ENCODE data around the gene ZNF829. TPM values are rescaled to one million over a fixed set of nuclear protein-coding genes. Genes with fewer than 3 reads are reported as not detected.

ZNF829 gene
- 3.7 TPM in 2 replicates for total RNA-seq

GRCh38 chr19:36915992-36916830 lies at the start of gene ZNF829, which contains the start of gene ZNF568:
ZNF829 (minus strand) TSS chr19:36916291; CDS start chr19:36915167, 1,124 bp downstream.
ZNF568 (plus strand) TSS chr19:36916332; CDS start chr19:36922771, 6,439 bp downstream.

GRCh38 chr19:36850559-36851442 lies 65.3 kb downstream of the ZNF829 start, which contains the start of gene ZNF345:
ZNF345 (plus strand) TSS chr19:36850876; CDS start chr19:36876831, 25,955 bp downstream.

Other genes with a start within 250 kb of the ZNF829 start
- 8.7 and 10.9 TPM in 2 replicates for gene ZNF461, start 249.5 kb downstream of the ZNF829 start, total RNA-seq
- 4.0 and 7.9 TPM in 2 replicates for gene ZNF567, start 228.7 kb downstream of the ZNF829 start, total RNA-seq
- 2.9 and 3.1 TPM in 2 replicates for gene ZNF850, start 143.5 kb downstream of the ZNF829 start, total RNA-seq
- gene ZNF790, start 77.9 kb downstream of the ZNF829 start, total RNA-seq: 5.0 and 7.2 TPM in 2 replicates
- gene ZNF345, start 65.4 kb downstream of the ZNF829 start, total RNA-seq: 2.3 and 2.4 TPM in 2 replicates
- 11.4 and 13.5 TPM in 2 replicates for gene ZNF568, start within 50 bp of the ZNF829 start, total RNA-seq
- gene ZNF420, start 162.1 kb upstream of the ZNF829 start, total RNA-seq: 6.6 and 7.9 TPM in 2 replicates